ENCODE measurements around the gene NOP53.
"Not testable (repeated sequence)": the region's sequence is repeated elsewhere in the genome, so short reads cannot be mapped to it uniquely, and the experiment has no call there.

Gene NOP53

DNA sequence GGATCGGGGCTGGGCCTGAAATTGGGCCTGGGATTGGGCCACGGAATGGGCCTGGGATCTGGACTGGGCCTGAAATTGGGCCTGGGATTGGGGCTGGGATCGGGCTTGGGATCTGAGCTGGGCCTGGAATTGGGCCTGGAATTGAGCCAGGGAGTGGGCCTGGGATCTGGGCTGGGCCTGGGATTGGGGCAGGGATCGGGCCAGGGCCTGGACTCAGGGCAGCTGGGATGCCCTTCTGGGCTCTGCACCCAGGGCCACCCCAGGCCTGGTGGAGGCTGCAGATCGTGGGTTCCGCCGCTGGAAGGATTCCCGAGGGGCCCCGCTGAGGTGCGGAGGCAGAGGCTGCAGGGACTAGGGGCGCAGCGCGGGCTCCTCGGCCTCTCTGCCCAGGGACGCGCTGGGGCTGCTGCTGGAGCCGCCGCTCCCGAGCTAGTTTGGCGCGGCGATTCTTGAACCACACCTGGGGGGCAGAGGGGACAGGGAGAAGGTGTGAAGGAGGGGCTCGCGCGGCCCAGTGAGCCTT lies 57.2 kb downstream of the NOP53 start:
- FAIRE-seq (no peak), DNase-seq (ENCODE audit: insufficient read length, low spot score) (no peak)

GRCh38 chr19:47803148-47803547 lies 57.8 kb downstream of the NOP53 start:
- not testable (repeated sequence) for FAIRE-seq; DNase-seq (ENCODE audit: insufficient read length, low spot score)

DNA sequence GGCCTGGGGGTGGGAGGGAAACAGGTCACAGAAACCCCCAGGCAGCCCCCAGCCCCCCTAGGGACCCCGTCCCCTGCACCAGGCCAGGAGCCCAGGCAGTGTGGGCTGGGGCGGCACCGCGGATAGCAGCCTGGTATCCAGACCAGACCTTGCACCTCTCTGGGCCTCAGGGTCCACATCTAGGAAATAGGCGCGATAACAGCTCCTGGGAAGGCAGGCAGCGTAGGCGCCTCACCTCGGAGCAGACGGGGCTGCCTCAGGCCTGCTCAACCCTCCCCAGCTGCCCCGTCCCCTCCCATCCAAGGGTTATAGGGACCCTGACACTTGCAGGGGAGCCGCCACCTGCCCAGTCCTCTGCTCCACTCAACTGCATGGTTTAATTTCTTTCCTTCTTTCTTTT lies 58.3 kb downstream of the NOP53 start:
- not testable (repeated sequence) for DNase-seq (ENCODE audit: insufficient read length, low spot score); FAIRE-seq

- peak; percentile 51 for FAIRE-seq
- DNase-seq (ENCODE audit: insufficient read length, low spot score), result not testable (repeated sequence)
Observed at GRCh38 chr19:47804451-47804850, 59.1 kb downstream of the NOP53 start, which contains the start of gene TPRX1. Gene TPRX1 (minus strand): TSS chr19:47804551. CDS start chr19:47804539, 12 bp downstream.

DNA sequence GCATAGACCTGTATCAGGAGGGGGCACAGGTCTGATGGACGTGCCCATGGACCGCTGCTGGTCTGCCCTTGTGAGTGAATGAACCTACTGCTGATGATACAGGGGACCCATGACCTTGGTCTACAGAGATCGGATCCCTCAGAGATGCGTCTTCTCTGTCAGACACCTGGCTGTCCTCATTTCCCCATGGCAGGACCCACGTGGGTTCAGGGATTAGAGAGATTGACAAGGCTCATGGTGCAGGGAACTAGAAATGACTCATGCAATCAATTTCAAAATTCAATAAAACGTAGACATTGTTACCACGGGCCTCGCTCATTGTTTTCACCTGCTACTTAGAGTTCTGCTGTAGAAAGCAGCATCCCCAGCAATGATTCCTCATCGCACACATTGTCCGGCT lies 60.0 kb downstream of the NOP53 start:
- DNase-seq (ENCODE audit: insufficient read length, low spot score) (no peak), FAIRE-seq (peak; percentile 20)

DNA sequence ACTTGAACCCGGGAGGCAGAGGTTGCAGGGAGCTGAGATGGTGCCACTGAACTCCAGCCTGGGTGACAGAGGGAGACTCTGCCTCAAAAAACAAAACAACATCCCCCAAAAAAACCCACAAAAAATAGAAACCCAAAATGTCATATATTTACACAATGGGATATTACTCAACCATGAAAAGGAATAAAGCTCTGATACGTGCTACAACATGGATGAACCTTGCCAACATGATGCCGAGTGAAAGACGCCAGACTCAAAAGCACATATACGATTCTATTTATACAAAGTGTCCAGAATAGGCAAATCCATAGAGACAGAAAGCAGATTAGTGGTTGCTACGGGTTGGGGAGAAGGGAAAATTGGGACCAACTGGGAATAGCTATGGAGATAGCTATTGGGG lies 61.1 kb downstream of the NOP53 start:
- FAIRE-seq (no peak), DNase-seq (ENCODE audit: insufficient read length, low spot score) (no peak)
